Measurements from ENCODE around the gene SAXO2. TPM values are rescaled to one million over a fixed set of nuclear protein-coding genes. Genes with fewer than 3 reads are reported as not detected.
A peak's percentile ranks its signal among the peaks of the same experiment; 100 is the strongest.
"Not testable (repeated sequence)": the region's sequence is repeated elsewhere in the genome, so short reads cannot be mapped to it uniquely, and the experiment has no call there.

The SAXO2 gene
- total RNA-seq, 1 donor from 2014 or later, result 2.6 TPM

DNA sequence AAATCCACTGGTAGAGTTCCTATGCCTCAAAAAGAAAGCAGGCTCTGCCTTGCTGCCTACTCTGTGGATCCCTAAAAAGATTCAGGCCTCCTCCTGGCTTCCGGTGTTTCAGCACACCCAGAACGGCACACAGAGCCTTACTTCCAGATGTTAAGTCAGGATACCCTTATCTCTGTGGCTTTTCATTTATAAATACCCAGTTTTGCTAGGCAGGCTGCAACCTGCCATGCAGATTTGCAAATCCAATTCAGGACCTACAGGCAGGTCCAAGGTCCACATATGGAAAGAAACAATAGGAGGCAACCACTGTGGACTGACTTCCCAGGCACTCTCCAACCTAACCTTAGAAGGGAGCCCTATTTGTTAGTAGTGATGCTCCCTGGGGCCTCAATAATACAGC is 30.8 kb upstream of the SAXO2 start:
- Histone ChIP-seq H3K36me3 (peaks cover 40% of the 10 kb centered on the region), H3K4me3 (no peak overlapping the region), H3K4me1 (no peaks in the 10 kb centered on the region), H3K27me3 (ENCODE audit: low read depth) (no peaks in the 10 kb centered on the region), H3K27ac (replicated peaks) (no peak overlapping the region), H3K9me3 (replicated peaks) (no peaks in the 10 kb centered on the region)
- intact Hi-C loops (cut with micrococcal nuclease), result no loop called here
- DNase-seq, result no peak
- TF ChIP-seq, protein P1, sequence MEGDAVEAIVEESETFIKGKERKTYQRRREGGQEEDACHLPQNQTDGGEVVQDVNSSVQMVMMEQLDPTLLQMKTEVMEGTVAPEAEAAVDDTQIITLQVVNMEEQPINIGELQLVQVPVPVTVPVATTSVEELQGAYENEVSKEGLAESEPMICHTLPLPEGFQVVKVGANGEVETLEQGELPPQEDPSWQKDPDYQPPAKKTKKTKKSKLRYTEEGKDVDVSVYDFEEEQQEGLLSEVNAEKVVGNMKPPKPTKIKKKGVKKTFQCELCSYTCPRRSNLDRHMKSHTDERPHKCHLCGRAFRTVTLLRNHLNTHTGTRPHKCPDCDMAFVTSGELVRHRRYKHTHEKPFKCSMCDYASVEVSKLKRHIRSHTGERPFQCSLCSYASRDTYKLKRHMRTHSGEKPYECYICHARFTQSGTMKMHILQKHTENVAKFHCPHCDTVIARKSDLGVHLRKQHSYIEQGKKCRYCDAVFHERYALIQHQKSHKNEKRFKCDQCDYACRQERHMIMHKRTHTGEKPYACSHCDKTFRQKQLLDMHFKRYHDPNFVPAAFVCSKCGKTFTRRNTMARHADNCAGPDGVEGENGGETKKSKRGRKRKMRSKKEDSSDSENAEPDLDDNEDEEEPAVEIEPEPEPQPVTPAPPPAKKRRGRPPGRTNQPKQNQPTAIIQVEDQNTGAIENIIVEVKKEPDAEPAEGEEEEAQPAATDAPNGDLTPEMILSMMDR (IDR thresholded peaks at IDR 0.05; ENCODE audit: borderline replicate concordance), result no peak

DNA sequence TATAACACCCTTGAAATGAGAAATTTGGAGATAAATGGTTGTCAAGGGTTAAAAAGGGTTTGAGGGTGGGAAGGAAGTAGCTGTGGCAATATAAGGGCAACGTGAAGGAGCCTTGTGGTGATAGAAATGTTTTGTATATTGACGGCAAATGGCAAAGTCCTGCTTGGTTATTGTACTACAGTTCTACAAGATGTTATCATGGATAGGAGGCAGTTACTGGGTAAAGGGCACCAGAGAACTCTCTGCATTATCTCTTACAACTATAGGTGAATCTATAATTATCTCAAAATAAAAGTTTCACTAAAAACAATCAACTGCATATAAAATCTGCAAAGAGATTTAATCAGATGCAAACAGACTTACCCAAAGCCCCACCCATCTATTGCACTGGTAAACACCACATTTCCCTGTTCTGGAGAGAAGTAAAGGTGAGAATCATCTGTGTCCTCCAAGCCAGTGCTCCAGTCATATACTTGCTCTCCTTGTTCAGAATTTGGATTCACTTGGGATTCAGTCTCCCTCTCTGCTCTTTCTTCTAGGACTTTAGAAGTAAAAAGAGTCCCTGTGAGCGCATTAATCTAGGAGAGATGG is 24.6 kb upstream of the SAXO2 start:
- H3K9me3 ChIP-seq (replicated peaks); intact Hi-C loops (cut with micrococcal nuclease); H3K27ac ChIP-seq (replicated peaks); H3K4me1 ChIP-seq; H3K27me3 ChIP-seq (ENCODE audit: low read depth); H3K4me3 ChIP-seq; DNase-seq: not testable (repeated sequence)
- H3K36me3 ChIP-seq, result peaks cover 40% of the 10 kb centered on the region

DNA sequence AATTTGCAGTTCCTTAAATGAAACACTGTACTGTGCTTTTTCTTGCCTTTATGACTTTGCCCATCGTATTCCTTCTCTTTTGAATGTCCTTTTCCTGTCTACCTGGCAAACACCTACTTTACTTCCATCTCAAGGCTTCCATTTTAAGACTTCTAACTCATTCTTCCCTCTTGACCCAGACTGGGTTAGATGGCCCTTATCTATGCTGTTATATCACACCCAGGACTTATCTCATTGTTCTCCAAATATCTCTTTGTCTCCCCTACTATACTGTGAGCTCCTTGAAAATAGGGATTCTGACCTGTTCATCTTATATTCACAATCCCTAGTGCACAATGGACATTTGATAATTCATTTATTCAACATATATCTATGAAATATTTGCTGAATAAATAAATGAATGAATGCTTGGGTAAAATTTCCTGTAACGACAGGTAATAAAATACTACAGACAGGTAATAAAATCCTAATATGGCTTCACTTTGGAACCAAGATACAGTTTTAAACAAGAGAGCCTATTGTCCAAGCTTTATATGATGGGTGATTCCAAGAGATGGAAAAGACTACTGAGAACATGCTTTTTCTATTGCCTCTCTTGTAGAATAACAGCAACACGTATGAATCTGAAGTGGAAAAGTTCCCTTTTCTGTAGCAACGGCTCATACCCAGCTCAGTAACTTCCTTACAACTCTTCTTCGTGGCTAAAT is 22.8 kb upstream of the SAXO2 start:
- DNase-seq, result no peak

DNA sequence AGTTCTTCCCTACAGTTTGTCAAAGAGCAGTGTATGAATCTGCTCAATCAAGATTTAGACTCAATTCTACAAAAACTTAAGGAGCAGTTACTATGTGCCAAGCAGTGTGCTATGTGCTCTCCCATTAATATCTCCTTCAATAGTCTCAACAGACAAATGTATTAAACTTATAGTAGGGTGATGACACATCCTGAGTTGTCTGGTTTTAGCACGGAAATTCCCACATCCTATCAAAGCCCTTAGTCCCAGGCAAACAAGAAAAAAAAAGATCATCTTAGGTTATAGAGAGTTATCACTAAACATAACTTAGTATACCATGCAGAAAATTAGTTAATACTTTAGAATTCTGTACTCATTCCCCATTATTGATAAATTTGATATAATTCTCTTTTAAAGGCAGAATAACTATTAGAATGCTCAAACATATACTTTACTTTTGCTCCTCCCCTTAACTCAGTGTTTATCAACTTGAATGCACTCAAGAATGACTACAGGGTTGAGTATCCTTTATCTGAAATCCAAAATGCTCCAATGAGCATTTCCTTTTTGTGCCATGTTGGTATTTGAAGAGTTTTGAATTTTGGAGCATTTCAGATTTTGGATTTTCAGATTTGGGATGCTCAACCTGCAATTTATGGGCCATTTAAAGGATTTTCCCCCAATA is 20.6 kb upstream of the SAXO2 start:
- H3K4me3 ChIP-seq; H3K27ac ChIP-seq (replicated peaks); H3K27me3 ChIP-seq (ENCODE audit: low read depth); H3K9me3 ChIP-seq (replicated peaks); H3K4me1 ChIP-seq; DNase-seq; intact Hi-C loops (cut with micrococcal nuclease): not testable (repeated sequence)
- peaks cover 53% of the 10 kb centered on the region for H3K36me3 ChIP-seq

More for the DNA sequence above, 22.8 kb upstream of the SAXO2 start:
- Histone ChIP-seq H3K4me3 (no peak overlapping the region), H3K27ac (replicated peaks) (no peak overlapping the region), H3K36me3 (peaks cover 48% of the 10 kb centered on the region), H3K27me3 (ENCODE audit: low read depth) (no peaks in the 10 kb centered on the region), H3K4me1 (no peaks in the 10 kb centered on the region), H3K9me3 (replicated peaks) (no peaks in the 10 kb centered on the region)
- intact Hi-C loops (cut with micrococcal nuclease), result no loop called here
- TF ChIP-seq, protein P1 (IDR thresholded peaks at IDR 0.05; ENCODE audit: borderline replicate concordance), result no peak

DNA sequence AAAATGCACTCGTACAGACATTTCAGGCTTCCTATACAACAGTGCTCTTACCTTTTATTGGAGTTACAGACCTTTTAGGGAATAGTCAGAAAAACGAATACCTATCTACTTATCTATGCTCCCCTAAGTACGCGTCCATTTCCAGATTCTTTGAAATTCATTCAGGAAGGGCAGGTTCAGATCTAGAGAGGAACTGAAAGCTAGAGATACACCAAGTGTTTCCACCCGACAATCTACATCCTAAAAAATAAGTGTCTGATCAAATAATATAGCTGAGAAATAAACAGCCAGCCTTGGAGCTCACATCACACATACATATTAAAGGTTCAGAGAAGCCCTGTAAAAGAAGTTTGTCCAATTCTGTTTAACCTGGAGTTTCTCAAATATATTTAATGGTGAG is 19.0 kb upstream of the SAXO2 start:
- H3K9me3 ChIP-seq (replicated peaks); intact Hi-C loops (cut with micrococcal nuclease); H3K4me3 ChIP-seq; H3K27ac ChIP-seq (replicated peaks); H3K27me3 ChIP-seq (ENCODE audit: low read depth); DNase-seq; H3K4me1 ChIP-seq: not testable (repeated sequence)
- H3K36me3 ChIP-seq, result peaks cover 44% of the 10 kb centered on the region

DNA sequence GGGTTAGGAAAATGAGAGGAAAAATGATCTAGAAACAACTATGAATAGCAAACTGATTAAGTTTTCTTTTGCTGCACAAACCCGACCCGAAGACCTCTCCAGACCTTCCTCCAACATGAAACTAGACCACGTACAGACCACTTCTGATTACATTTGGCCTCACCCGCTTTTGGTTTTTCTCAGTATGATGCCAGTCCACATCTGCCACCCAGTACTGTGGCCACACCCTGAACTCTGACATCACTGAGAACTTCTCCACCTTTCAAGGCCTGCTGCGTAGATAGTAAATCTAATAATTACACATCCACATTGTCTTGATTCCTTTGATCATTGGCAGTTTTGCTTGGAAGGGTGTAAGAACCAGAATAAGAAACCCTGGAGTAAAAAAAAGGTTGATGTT is 16.7 kb upstream of the SAXO2 start:
- intact Hi-C loops (cut with micrococcal nuclease); H3K27ac ChIP-seq (replicated peaks); H3K4me1 ChIP-seq; DNase-seq; H3K4me3 ChIP-seq; H3K9me3 ChIP-seq (replicated peaks); H3K27me3 ChIP-seq (ENCODE audit: low read depth): not testable (repeated sequence)
- peaks cover 24% of the 10 kb centered on the region for H3K36me3 ChIP-seq

DNA sequence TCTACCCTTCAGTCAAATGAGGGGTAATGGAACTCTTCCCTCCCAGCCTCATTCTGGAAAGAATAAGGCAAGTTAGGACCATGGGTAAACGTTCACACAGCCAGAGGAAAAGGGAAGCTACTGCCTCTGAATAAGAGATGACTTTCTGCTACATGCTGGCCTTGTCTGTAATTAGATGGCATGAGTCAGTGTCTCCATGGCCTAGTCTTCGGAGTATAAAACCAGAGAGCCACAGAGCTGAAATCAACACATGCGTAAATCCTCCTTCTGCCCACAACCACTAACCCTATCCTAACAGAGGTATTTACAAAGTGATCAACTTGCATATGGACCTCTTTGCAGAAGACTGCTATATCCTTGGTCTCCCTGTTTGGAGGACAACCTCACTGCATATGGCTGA is 14.4 kb upstream of the SAXO2 start:
- H3K27me3 ChIP-seq (ENCODE audit: low read depth); H3K4me3 ChIP-seq; H3K27ac ChIP-seq (replicated peaks); H3K9me3 ChIP-seq (replicated peaks); DNase-seq; intact Hi-C loops (cut with micrococcal nuclease); H3K4me1 ChIP-seq: not testable (repeated sequence)
- peaks cover 39% of the 10 kb centered on the region for H3K36me3 ChIP-seq

DNA sequence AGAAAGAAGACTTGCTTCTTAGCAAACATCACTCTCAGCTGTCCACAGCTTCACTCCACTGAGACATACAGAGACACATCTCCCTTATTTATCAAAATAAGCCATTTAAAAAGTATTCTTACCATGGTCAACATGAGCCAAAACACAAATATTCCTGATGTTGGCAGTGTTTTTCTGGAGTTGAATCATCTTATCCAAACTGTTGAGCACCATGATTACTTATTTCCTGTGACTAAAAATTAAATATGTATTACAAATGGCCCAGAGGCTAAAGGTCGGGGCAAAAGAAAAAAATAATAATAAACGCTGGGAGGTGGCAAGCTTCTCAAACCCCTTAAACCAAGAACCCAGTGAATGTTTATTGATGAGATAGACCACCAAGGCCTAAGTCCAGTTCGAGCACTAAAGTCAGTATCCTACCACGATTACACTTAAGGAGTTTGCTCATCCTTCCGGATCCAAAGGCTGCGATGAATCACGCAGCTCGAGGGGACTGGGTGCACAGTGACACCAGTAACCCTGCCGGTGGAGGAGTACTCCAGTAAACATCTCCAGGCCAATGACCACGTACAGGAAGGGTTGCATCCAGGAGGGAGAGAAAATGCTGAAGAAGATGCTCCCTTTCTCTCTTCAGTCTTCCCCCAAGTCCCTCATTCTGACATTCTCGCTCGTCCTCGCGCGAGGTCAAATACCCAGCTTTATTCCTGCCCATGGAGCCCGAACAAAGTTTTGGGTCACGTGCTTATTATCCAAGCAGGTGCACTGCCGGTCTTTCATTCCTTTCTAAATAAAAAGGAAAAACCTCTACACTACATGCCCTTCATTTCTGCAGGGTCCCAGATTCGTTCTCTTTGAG is 824 bp upstream of the SAXO2 start:
- Histone ChIP-seq H3K4me1 (peaks cover 42% of the 10 kb centered on the region), H3K36me3 (peaks cover 23% of the 10 kb centered on the region), H3K4me3 (peak overlapping the region; percentile 81), H3K27ac (replicated peaks) (peak overlapping the region; percentile 83)
- DNase-seq; intact Hi-C loops (cut with micrococcal nuclease); H3K9me3 ChIP-seq (replicated peaks); H3K27me3 ChIP-seq (ENCODE audit: low read depth): not testable (repeated sequence)
